DMS53 treated with DMSO at 0.1 percent for 48 hours (cell line): Measurements from ENCODE around the gene CWC27.
"Not testable (repeated sequence)": the region's sequence is repeated elsewhere in the genome, so short reads cannot be mapped to it uniquely, and the experiment has no call there.

Source experiments
- DNase-seq: peaks from one replicate; lab custom pipeline; 2025; ENCODE audit not compliant: unreplicated experiment; lab: John Stamatoyannopoulos, UW

CWC27 gene

DNA sequence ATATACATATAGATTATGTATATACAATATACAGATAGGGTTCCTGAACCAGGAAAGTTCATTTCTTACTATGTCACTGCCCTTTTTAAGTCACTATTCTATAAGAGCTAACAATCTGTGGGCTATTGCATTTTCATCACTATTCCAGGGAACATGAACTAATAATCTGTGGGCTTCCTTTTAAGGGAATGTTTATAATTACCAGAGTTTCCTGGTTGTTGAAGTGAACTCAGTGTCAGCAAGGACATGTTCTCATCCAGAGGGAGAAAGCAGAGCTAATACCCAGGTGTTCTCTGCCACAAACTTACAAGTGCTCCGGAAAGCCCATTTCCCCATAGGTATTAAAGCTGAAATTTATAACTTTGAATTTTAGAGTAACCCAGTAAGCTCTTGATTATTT lies 69.6 kb downstream of the CWC27 start:
- no peak for DNase-seq

DNA sequence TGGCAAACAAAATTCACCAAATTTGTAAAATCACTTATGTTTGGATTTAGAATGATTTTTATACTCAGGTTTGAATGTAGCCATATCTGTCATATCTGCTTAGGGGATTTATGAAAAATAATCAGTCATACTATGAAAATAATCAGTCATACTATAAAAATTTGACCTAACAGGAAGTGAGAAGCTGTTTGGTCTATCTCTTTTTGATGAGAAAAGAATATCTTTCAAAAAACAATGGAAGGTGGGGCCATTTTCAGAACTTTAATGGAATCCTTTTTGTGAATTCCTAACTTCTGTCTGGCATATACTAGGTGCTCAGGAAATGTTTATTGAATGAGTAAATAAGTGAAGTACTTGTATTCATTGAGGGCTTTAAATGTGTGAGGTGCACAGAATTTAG lies 70.1 kb downstream of the CWC27 start:
- DNase-seq, result no peak

DNA sequence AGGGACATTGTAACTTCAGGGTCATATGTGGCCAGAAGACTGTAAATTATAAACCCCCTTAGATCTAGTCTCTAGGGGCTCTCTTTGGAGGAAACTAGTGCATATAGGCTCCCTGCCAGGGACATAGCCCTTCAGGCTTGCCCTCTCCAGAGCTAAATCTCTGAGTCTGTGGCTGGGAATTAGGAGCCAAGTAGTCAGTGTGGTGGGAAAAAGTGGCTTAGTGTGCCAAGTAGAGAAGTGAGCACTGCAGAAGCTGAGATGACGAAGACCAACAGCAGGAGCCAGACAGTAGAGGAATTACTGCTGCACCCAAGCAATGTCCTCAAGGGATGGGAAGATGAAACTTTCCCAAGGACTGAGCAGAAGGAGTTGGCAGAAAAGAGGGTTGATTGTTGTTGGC lies 71.2 kb downstream of the CWC27 start:
- DNase-seq, result no peak

DNA sequence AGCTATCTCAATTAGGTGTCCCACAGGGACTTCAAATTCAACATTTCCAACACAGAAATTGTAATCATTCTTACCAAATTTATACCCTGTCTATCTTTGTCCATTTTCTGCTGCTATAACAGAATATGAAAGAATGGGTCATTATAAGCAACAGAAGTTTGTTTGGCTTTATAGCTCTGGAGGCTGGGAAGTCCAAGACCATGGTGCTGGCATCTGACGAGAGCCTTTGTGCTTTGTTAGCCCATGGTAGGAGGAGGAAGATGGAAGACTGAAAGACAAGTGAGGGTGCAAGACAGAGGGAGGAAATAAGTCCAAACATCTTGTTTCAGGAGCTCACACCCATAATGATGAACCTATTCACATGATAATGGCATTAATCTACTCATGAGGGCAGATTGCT lies 72.2 kb downstream of the CWC27 start:
- no peak for DNase-seq

DNA sequence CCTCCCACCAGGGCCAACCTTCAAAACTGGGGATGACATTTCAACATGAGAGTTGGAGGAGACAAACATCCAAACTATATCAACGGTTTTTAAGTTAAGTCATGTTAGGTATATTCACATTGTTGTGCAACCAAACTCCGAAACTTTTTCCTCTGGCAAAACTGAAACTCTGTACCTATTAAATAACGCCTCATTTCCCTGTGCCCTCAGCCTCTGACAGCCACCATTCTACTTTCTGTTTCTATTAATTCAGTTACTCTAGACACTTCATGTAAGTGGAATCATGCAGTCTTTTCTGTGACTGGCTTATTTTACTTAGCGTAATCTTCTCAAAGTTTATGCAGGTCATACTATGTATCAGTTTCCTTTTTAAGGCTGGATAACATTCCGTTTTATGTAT lies 85.0 kb downstream of the CWC27 start:
- no peak for DNase-seq

DNA sequence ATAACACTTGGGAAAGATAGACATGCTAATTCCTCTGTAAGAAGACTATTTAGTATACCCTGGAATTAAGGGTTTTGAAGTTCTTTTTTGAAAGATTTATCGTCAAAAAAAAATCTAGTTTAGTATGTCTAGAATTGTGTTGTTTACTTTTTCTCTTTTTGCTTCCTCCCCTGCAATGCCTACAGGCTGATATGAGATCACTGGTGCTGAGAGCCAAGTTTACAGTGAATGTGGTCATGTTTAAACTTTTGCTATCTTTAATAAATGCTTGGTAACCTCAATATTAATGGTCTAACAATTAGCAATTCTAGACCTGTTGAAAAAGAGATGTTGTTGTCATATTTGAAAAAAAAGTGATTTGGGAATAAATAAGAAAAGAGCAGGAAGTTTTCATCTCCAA lies 86.1 kb downstream of the CWC27 start:
- no peak for DNase-seq

DNA sequence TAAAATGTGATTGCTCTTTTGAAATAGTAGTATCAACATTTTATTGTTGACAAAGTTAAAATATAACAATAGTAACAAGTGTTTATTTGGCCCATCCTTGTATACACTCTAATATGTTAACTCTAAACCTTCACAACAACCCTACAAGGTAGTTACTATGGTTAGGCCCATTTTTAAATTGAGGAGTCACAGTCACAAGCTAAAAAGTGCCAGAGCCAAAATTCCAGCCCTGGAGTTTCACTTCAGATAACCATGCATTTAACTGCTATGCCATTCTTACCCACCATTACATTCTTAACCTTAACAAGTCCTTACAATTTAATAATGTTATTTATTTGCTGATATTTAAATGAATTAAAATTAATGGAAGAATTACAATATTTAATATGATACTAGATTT lies 91.2 kb downstream of the CWC27 start:
- no peak for DNase-seq

DNA sequence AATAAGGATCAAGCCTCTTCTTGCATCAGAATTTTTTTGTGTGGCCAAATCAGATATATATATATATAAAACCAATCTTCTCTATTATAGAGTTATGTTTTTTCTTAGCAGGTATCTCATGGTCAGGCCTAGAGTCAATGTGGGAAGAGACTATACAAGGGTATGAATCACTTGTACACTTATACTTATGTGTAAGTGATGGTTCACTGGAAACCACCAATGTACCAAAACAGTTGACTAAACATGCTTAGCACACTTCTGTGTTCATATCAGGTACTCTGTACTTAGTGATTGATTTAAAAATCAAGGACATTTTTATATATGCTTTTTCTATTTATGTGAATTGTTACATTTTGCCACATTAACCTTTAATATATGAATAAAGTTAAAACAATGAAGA lies 92.6 kb downstream of the CWC27 start:
- DNase-seq, result no peak

DNA sequence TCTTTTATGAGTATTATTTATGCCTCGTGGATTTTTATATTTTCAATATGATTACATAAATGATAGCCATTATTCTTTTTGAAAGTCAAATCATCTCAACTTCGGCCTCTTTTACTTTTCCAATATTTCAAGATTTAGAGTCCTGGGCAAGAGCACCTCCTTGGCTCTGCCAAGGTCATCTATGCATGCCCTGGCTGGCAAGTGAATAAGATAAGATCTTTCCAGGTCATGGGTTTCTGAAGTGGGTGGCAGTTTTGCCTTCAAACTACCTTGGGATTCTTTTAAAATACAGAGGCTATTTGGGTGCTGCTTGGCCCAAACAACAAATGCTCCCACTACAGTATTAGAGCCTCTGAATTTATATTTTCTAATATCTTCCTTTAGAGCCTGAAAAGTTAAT lies 95.4 kb downstream of the CWC27 start:
- DNase-seq, result no peak

DNA sequence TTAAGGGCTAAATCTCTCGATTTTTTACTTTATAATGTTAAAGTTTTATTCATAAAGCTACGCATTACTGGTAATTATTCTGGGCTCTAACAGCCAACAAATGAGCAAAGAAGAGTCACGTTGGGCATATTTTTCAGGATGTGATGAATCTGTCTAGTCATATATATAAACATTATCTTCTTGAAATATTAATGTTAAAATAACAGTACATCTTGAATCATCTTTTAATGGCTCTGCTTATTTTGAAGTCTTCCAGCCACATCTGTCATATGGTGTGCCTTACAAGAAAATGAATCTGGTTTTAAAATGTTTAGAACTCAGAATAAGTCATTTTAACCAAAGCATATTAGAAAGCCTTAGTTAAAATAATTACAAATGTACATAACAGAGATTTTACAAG lies 96.9 kb downstream of the CWC27 start:
- DNase-seq, result no peak

DNA sequence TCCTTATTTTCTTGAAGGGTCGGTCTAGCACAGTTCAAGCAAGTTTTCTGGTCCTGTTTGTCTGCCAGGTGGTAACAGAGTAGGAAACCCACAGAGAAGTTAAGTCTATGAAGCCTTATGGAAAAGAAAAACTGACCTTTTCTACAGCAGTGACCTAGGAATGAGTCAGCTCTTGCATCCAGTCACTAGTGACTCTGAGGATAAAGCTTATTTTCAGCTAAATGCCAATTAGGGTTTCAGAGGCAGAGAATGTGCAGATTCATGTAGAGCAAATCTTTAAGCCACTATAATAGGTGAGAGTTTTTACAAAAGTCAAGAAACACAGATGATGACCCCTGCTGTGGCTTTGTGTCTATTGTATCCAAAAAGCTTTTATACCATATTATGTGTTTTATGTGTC lies 100.7 kb downstream of the CWC27 start:
- no peak for DNase-seq

DNA sequence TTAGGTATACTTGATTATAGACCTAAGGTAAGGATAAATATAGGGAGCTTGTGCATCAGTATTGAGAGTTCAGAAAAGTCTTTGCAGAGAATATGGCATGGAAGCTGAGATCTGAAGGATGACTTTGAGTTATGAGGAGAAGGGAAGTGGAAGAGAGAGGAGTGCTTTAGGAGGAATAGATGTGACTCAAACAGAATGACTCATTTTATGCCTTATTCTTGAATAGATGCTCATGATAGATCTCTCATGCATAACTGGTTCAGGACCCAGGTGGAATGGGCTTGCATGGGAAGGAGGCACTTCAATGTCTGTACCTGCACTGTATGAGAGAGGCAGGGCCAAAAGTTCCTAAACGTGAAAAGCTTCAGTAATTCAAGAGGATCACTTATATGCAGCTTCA lies 103.3 kb downstream of the CWC27 start:
- peak; percentile 4 for DNase-seq

DNA sequence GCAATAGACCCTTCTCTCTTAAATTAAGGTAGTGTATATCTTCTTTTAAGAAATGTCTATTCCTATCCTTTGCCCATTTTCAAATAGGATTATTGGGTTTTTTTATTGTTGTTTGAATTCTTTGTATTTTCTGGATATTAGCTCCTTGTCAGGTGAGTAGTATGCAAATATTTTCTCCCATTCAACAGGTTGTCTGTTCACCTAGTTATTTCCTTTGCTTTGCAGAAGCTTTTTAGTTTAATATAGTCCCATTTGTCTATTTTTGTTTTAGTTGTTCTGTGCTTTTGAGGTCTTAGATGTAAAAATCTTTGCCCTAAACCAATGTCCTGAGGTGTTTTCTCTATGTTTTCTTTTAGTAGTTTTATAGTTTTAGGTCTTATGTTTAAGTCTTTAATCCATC lies 104.7 kb downstream of the CWC27 start:
- no peak for DNase-seq

DNA sequence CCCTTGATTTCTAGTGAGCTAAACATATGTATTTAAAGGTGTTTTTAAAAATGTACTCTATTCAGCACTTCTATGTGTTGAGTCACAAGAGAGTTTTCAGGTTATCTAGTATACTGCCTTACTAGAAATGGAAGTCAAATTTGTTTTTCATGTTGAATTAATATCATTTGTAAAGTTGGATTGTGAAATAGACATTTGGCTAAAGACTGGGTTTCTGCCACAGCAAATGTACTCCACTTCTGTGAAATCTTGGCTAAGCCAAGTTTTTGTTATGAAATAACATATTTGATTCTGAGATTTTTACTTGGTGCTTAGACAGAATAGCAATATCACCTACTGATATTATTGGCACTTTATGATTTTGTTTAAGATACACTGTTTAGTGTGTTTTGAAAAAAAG lies 106.0 kb downstream of the CWC27 start:
- no peak for DNase-seq

DNA sequence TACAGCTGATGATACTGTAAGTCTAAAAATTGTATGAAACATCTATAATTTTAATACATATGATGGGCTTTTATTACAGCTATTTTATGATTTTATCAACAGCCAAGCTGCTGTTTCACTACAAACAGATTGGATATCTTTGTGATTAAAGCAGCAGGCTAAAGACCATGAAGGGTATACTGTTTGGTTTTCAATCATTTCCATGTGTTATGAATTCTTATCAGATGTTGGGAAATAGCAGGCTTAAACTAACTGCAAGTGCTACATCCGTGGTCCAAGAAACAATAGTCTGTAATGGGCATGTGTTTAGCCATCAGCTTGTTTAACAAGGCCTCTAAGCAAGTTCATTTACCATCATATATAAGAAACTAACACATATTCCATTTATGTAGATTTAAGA lies 107.5 kb downstream of the CWC27 start:
- DNase-seq, result no peak

DNA sequence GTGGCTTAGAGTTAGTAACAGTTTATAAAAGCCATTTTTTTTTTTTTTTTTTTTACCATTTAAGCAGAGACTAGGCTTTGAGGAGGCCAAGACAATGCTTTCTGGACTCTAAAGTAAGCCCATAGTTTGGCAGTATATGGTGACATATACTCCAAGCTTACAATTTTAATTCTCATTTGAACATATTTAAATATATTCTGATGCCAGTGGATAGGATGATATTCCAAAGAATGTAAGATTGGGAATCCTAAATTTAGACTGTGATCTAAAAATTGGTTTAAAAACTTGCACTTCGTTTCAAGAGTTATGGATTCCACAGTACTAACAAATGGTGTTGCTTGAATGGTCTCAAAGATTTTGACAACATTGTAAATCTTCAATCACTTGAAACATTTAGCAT lies 112.1 kb downstream of the CWC27 start:
- DNase-seq, result no peak

DNA sequence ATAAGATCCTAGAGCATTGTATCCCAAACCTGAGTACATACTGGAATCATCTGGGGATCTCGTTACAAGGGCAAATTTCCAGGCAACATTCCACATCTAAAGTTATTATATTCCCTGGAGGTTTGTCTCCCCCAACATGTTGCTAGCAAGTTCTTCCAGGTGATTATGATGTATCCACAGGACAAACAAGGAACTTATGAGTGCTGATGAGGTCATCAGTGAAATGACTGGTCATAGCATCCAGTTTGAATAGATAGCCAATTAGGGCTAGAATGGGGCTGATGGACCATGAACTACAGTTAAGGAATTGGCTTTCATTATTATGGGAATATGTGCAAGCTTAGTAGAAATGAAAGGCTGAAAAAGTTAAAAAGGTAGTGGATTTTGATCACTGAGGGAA lies 115.2 kb downstream of the CWC27 start:
- DNase-seq, result no peak

DNA sequence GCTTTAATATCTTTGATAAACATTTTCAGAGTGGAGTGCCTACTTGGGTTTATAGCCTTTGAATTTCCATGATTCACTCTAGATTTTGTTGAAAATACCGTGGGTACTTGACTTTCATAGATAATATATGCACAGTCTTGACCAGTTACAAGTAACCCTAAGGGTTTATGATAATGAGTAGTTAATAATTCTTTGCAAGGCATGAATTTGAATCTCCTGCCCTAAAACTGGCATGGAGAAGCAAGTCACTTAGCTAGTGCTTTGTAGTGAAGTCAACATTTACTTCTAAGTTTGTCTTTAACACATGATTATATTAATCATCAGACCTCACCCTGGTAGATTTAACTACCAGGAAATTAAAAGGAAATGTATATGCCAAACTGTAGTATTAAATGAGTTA lies 115.8 kb downstream of the CWC27 start:
- no peak for DNase-seq

DNA sequence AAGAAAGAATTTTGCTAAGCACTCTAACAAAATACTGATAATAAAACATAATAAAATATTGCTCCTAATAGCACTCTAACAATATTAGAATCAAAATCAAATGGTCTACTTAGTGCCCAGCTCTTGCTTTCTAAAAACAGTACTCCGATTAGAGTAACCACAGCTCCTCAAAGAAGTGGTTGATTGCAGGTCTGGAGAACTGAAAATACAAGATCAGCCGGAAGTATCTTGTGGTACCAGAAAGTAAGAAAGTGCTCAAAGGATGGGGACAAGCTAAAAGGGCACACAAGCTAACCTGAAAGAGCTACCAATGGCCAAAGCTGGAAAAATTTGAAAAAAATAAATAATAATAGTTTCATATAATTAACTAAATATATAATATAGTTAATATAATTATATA lies 119.2 kb downstream of the CWC27 start:
- DNase-seq, result no peak

DNA sequence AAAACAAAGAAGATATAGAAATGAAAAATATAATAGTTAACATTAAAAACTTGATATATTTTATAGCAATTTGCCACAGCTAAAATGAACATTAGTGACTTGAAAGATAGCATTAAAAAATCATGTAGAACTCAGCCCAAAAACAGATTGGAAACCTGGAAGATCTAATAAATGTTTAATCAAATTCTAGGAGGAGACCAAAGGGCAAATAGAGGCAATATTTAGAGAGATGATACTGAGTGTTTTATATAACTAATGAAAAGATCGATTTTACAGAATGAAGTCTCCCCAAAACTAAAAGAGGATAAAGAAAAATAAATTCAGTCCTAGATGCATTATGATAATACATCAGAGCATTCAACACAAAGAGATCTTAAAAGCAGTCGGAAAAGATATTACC lies 127.0 kb downstream of the CWC27 start:
- DNase-seq, result no peak

DNA sequence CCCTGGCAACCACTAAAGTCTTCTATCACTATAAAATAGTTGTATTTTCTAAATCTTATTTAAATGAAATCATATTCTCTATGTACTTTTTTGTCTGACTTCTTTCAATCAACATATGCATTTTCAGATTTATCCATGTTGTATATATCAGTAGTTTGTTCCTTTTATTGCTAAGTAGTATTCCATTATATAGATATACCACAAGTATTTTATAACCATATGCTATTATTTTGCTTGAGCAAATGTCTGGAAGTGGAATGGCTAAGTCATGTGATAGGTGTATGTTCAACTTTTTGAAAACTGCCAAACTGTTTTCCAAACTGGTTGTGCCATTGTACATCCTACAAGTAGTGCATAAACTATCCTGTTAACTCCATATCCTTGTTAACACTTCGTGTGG lies 131.1 kb downstream of the CWC27 start:
- no peak for DNase-seq

DNA sequence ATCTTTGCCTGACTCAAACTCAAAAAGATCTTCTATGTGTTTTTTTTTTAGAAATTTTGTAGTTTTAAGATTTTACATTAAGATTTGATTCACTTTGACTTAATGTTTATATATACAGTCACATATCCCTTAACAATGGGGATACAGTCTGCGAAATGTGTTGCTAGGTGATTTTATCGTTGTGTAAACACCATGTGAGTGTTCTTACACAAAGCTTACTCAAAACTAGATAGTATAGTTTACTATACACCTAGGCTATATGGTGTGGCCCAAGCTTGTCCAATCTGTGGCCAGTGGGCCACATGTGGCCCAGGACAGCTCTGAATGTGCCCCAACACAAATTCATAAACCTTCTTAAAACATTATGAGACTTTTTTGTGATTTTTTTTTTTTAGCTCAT lies 131.9 kb downstream of the CWC27 start:
- peak; percentile 8 for DNase-seq

DNA sequence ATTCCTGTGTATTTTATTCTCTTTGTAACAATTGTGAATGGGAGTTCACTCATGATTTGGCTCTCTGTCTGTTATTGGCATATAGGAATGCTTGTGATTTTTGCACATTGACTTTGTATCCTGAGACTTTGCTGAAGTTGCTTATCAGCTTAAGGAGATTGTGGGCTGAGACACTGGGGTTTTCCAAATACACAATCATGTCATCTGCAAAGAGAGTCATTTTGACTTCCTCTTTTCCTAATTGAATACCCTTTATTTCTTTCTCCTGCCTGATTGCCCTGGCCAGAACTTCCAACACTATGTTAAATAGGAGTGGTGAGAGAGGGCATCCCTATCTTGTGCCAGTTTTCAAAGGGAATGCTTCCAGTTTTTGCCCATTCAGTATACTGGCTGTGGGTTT lies 138.7 kb downstream of the CWC27 start:
- not testable (repeated sequence) for DNase-seq

DNA sequence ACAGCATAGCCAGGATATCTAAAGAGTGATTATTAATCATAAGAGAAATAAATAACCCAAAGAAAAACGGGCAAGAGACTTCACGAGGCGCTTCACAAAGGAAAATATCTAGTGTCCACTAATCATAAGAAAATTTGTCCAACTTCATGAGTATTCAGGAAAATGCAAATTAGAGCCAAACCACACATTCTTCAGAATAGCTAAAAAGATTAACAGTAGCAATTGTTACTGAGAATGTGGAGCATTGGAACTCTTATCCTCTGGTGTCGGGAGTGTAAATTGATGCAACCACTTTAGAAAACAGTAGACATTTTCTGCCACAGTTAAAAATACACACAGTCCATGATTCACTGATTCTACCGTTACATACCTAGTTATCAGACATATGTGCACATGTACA lies 145.7 kb downstream of the CWC27 start:
- DNase-seq, result no peak
